Measurements from ENCODE around the gene BASP1.
A peak's percentile ranks its signal among the peaks of the same experiment; 100 is the strongest.

BASP1 gene

DNA sequence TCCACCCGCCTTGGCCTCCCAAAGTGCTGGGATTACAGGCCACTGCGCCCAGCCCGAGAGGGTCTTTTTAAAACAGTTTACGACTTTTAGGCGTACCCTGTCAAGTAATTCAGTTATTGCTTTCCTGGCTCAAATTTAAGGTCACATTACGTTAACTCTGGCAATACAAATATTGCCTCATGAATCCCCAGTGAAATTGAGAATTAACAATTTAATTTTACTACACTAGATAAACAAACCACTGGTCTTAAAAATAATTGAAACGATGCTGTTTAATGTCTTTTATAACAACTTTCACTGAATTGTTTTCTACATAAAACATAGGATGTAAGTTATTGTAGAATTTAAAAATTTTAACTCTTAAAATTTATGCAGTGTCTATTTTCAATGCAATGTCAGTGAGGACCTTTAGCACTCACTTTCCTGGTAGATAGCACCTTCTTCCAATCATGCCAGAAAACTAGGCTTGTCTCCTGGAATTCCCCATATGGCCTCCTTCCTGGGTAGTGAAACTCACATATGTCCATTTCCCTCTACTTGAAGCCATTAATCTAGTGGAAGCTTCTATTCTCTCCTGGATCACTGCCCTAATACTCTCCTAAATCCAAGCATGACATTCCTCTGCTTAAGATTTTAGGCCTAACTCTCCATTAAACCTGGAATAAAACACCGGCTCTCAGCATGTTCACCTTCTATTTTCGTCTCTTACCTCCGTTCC, 13.5 kb downstream of the BASP1 start:
- TF ChIP-seq, protein P1, sequence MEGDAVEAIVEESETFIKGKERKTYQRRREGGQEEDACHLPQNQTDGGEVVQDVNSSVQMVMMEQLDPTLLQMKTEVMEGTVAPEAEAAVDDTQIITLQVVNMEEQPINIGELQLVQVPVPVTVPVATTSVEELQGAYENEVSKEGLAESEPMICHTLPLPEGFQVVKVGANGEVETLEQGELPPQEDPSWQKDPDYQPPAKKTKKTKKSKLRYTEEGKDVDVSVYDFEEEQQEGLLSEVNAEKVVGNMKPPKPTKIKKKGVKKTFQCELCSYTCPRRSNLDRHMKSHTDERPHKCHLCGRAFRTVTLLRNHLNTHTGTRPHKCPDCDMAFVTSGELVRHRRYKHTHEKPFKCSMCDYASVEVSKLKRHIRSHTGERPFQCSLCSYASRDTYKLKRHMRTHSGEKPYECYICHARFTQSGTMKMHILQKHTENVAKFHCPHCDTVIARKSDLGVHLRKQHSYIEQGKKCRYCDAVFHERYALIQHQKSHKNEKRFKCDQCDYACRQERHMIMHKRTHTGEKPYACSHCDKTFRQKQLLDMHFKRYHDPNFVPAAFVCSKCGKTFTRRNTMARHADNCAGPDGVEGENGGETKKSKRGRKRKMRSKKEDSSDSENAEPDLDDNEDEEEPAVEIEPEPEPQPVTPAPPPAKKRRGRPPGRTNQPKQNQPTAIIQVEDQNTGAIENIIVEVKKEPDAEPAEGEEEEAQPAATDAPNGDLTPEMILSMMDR (IDR thresholded peaks at IDR 0.05; ENCODE audit: low read depth, low read length, missing control alignments) = no peak
- H3K4me3 ChIP-seq (ENCODE audit: low read depth, low read length) = no peak overlapping the region
- in situ Hi-C loops (cut with HindIII; ENCODE audit: low sequenced_read_pairs) = no loop called here
- no peak for DNase-seq (ENCODE audit: low read depth)

DNA sequence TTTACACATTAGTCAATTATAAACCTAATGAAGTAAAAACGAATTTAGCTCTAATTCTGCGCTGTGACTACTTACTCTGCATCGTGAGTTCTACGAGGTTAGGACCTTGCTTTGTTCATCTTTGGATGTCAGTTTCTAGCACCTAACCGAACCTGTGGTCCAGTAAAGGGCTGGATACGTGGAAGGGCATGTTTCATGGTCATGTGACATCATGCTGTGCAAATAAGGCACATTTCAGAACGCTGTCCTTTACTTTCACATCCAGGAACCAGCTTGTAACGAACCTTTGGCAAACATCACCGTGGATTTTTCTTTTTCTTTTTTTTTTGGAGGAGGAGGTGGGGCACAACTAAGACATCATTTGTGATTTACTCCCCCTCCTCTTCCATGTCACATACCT, 15.0 kb downstream of the BASP1 start:
- TF ChIP-seq, protein P1 (IDR thresholded peaks at IDR 0.05; ENCODE audit: low read depth, low read length, missing control alignments) = no peak
- H3K4me3 ChIP-seq (ENCODE audit: low read depth, low read length) = no peak overlapping the region
- no peak for DNase-seq (ENCODE audit: low read depth)
- in situ Hi-C loops (cut with HindIII; ENCODE audit: low sequenced_read_pairs) = no loop called here

DNA sequence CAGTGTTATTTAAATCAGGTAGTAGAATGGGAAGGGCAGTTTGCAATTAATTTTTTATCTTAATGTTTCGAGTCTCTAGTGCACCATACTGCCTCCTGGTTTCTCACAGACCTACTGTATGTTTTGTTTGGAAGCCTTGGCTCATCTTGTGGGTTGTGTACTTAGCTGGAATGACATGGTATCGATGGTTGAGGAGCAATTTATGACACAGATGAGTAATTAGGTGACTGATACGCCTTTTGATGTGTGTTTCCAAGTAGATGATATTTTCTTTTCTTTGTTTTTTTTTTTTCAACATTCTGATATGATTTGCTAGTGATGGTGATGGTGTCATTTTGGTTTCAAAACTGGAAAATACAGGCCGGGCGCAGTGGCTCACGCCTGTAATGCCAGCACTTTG, 16.1 kb downstream of the BASP1 start:
- DNase-seq (ENCODE audit: low read depth) = no peak
- TF ChIP-seq, protein P1 (IDR thresholded peaks at IDR 0.05; ENCODE audit: low read depth, low read length, missing control alignments) = no peak
- in situ Hi-C loops (cut with HindIII; ENCODE audit: low sequenced_read_pairs) = no loop called here
- no peak overlapping the region for H3K4me3 ChIP-seq (ENCODE audit: low read depth, low read length)

DNA sequence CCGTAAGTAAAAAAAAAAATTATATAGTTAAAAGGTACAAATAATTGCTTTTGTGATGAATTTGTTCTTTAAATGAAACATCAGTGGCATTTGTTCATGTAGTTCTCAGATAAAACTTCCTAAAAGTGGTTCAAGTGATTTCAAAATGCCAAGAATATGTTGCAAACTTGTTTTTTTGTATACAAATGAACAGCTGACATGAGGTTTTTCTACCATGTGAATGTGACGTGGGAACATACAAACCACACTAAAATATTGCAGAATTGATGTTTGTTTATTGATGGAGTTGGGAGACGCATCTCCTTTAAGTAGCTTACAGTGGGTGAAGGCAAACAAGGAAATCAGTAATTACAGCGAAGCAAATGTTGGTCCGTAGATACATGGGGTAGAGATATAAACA, 16.9 kb downstream of the BASP1 start:
- TF ChIP-seq, protein P1 (IDR thresholded peaks at IDR 0.05; ENCODE audit: low read depth, low read length, missing control alignments) = no peak
- no peak overlapping the region for H3K4me3 ChIP-seq (ENCODE audit: low read depth, low read length)
- in situ Hi-C loops (cut with HindIII; ENCODE audit: low sequenced_read_pairs) = no loop called here
- DNase-seq (ENCODE audit: low read depth) = no peak

DNA sequence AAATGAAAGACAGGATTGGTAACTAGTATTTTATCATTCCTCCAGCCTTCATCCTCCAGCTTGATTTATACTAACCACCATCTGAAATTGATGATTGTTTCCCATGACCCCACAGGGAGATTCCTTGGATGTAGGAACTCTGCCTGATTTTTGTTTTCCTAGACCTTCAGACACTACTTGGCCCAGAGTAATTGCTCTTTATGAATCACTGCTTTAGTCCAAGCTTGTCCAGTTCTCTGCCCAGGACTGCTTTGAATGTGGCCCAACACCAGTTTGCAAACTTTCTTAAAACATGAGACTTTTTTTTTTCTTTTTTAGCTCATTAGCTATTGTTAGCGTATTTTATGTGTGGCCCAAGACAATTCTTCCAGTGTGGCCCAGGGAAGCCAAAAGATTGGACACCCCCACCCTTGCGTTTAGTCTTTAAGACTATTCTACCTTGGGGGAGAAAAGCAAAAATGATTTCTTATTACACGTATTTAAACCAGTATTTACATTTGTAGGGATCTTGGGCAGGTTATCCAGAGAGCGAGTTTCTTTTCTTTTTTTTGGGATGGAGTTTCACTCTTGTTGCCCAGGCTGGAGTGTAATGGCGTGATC, 18.4 kb downstream of the BASP1 start:
- TF ChIP-seq, protein P1 (IDR thresholded peaks at IDR 0.05; ENCODE audit: low read depth, low read length, missing control alignments) = no peak
- no peak overlapping the region for H3K4me3 ChIP-seq (ENCODE audit: low read depth, low read length)
- DNase-seq (ENCODE audit: low read depth) = peak; percentile 63
- in situ Hi-C loops (cut with HindIII; ENCODE audit: low sequenced_read_pairs) = no loop called here

DNA sequence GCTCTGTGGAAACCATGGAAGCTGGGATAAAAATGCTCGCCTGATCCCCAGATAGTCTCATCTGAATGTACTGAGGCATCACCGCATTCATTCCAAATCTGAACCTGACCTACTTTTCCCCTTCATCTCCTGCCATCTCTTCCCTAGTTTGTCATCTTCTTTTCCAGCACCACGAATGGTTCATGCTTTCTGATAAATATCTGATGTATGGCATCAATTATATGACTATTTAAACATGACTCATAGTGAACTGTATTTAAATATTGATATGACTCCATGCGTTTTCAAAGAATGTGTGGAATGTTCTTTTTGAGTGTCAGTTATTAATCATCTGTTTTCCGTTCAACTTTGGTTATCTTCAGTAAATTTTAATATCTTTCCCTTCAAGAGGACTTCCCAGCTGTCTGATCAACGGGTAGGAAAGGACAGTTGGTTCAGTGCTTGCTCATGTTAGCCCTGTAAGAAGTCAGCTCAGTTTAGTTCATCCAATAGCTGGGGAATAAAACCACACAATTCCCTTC, 21.1 kb downstream of the BASP1 start:
- DNase-seq (ENCODE audit: low read depth) = no peak
- no peak overlapping the region for H3K4me3 ChIP-seq (ENCODE audit: low read depth, low read length)

More for the DNA sequence above, 21.1 kb downstream of the BASP1 start:
- TF ChIP-seq, protein P1 (IDR thresholded peaks at IDR 0.05; ENCODE audit: low read depth, low read length, missing control alignments) = no peak
- in situ Hi-C loops (cut with HindIII; ENCODE audit: low sequenced_read_pairs) = no loop called here

All from astrocyte of the cerebellum (primary cell).